H1 (cell line): ENCODE results near the gene SMIM44.

Experiments
- ATF2 ChIP-seq: IDR thresholded peaks from 2 replicates; pipeline ENCODE4 v1.6.1; 2012; ENCODE audit warnings: low read length, inconsistent platforms
- CBX5 ChIP-seq: fragments of 300-800, 300-1000 bp; sonication (generic); IDR thresholded peaks from 2 replicates; pipeline ENCODE4 v1.7.1; 2016; ENCODE audit warnings: antibody characterized with exemption, low read length, low read depth
- CTCF ChIP-seq, 3 experiments: IDR thresholded peaks; 1 replicate in 2 of 3; 2 replicates in 1 of 3; pipeline versions ENCODE4 v1.5.1 to v1.6.1; 2011; ENCODE audit warnings: low read length in 3 of 3, mild to moderate bottlenecking in 3 of 3, inconsistent platforms in 2 of 3, low read depth in 1 of 3, moderate library complexity in 1 of 3; ENCODE audit not compliant: insufficient read depth in 1 of 3; ENCODE audit errors: control extremely low read depth in 1 of 3
- E2F6 ChIP-seq: IDR thresholded peaks from 2 replicates; pipeline ENCODE4 v1.6.1; 2012; ENCODE audit warnings: inconsistent platforms
- JUN ChIP-seq: IDR thresholded peaks from 2 replicates; pipeline ENCODE4 v1.6.1; 2011; ENCODE audit warnings: low read depth, mild to moderate bottlenecking, improper control_type of control experiment, low read length
- JUND ChIP-seq: IDR thresholded peaks from 2 replicates; pipeline ENCODE4 v1.6.1; 2011; ENCODE audit warnings: mild to moderate bottlenecking, improper control_type of control experiment, low read length
- KDM5A ChIP-seq: fragments of 200-600 bp; IDR thresholded peaks from 2 replicates; pipeline ENCODE4 v1.7.1; 2012; ENCODE audit warnings: mild to moderate bottlenecking, low read length, inconsistent platforms, mixed read lengths
- MAX ChIP-seq: IDR thresholded peaks from 2 replicates; pipeline ENCODE4 v1.6.1; 2012; ENCODE audit warnings: inconsistent platforms
- POLR2AphosphoS5 ChIP-seq: IDR thresholded peaks from 2 replicates; pipeline ENCODE4 v1.6.1; 2011; ENCODE audit warnings: low read depth, low read length
- SP1 ChIP-seq: IDR thresholded peaks from 2 replicates; pipeline ENCODE4 v1.6.1; 2011; ENCODE audit warnings: low read depth, low read length
- SUZ12 ChIP-seq: fragments of 200-600 bp; sonication (generic); IDR thresholded peaks from 2 replicates; pipeline ENCODE4 v1.6.1; 2012; ENCODE audit warnings: mild to moderate bottlenecking, inconsistent platforms, low read length, moderate library complexity, mixed read lengths

GRCh38 chr19:3478409-3479176 is 4.6 kb downstream of the SMIM44 start:
- TF ChIP-seq SP1, result no peak
- TF ChIP-seq SUZ12, result no peak
- TF ChIP-seq E2F6, result no peak
- TF ChIP-seq JUN, result no peak
- no peak for TF ChIP-seq CTCF (IDR thresholded peaks at IDR 0.05; ENCODE audit: control extremely low read depth in 1 of 3, insufficient read depth in 1 of 3, low read depth in 1 of 3, low read length in 3 of 3)
- no peak for TF ChIP-seq ATF2
- TF ChIP-seq CBX5, result no peak
- TF ChIP-seq JUND, result no peak
- no peak for TF ChIP-seq POLR2AphosphoS5
- TF ChIP-seq MAX, result no peak
- TF ChIP-seq KDM5A, result no peak
